Daoy (cell line): ENCODE data around the gene NFIC. TPM values are rescaled to one million over a fixed set of nuclear protein-coding genes. Genes with fewer than 3 reads are reported as not detected.
A peak's percentile ranks its signal among the peaks of the same experiment; 100 is the strongest.
"Not testable (repeated sequence)": the region's sequence is repeated elsewhere in the genome, so short reads cannot be mapped to it uniquely, and the experiment has no call there.

Source experiments
- DNase-seq: peaks from one replicate; pipeline ENCODE4 v3.0.0-alpha.2; 2015; ENCODE audit warnings: low read depth
- total RNA-seq: library from RNA; depleted of rRNA; stranded (reverse); fragments of >200 nt; shearing (Covaris generic); gene quantifications from 2 replicates; pipeline ENCODE4 v1.2.3, GENCODE V29; 2014

The NFIC gene
- total RNA-seq, 1 experiment from 2014 or later = 20.2 TPM

- no peak for DNase-seq
Measured at GRCh38 chr19:3491396-3492119, 125.2 kb downstream of the NFIC start.

- no peak for DNase-seq
Measured at GRCh38 chr19:3492131-3492839, 125.9 kb downstream of the NFIC start.

- DNase-seq = no peak
Measured at GRCh38 chr19:3492919-3493318, 126.5 kb downstream of the NFIC start.

GRCh38 chr19:3493651-3494050 is 127.3 kb downstream of the NFIC start:
- no peak for DNase-seq

GRCh38 chr19:3494051-3494450 is 127.7 kb downstream of the NFIC start:
- no peak for DNase-seq

GRCh38 chr19:3494559-3494958 is 128.2 kb downstream of the NFIC start:
- no peak for DNase-seq

GRCh38 chr19:3496392-3497273 is 130.2 kb downstream of the NFIC start:
- DNase-seq = no peak

- DNase-seq = no peak
Measured at GRCh38 chr19:3497757-3498520, 131.6 kb downstream of the NFIC start.

GRCh38 chr19:3499738-3500428 is 133.5 kb downstream of the NFIC start:
- DNase-seq = no peak

GRCh38 chr19:3500429-3501101 is 134.2 kb downstream of the NFIC start, which contains the start of gene DOHH:
Gene DOHH (minus strand): TSS chr19:3500674. CDS start chr19:3496814, 3,860 bp downstream.
- peak; percentile 98 for DNase-seq

GRCh38 chr19:3501780-3502179 is 135.4 kb downstream of the NFIC start:
- DNase-seq = no peak

- peak; percentile 54 for DNase-seq
Measured at GRCh38 chr19:3503036-3503572, 136.7 kb downstream of the NFIC start.

- DNase-seq = no peak
Measured at GRCh38 chr19:3504735-3505134, 138.4 kb downstream of the NFIC start.

- peak; percentile 100 for DNase-seq
Measured at GRCh38 chr19:3505598-3506383, 139.4 kb downstream of the NFIC start, which contains the start of gene FZR1. Gene FZR1 (plus strand): TSS chr19:3506311. CDS start chr19:3522990, 16,679 bp downstream.

GRCh38 chr19:3506384-3507340 is 140.3 kb downstream of the NFIC start:
- peak; percentile 35 for DNase-seq

GRCh38 chr19:3507371-3508120 is 141.2 kb downstream of the NFIC start:
- peak; percentile 39 for DNase-seq

GRCh38 chr19:3508121-3508661 is 141.8 kb downstream of the NFIC start:
- DNase-seq = not testable (repeated sequence)
